ENCODE measurements around the gene PTPRG. TPM values are rescaled to one million over a fixed set of nuclear protein-coding genes. Genes with fewer than 3 reads are reported as not detected.
A peak's percentile ranks its signal among the peaks of the same experiment; 100 is the strongest.

PTPRG gene
- total and polyA plus RNA-seq, 2 of the 13 experiments (the other 11 are each of a cell fraction or from before 2014, with no cell fraction given) = 8.0 to 25.3 TPM

- BruUV-seq (replicated peaks) = no TSS peak
- Histone ChIP-seq H4K20me1 (ENCODE audit: insufficient read depth, low read length) (no peaks in the 10 kb centered on the region; the same call in 1 of the 2 replicates), H3K9me3 (ENCODE audit: low read length) (no peaks in the 10 kb centered on the region), H3K27ac (ENCODE audit: extremely low read length, insufficient read depth, low read length) (no peak overlapping the region), H3K9ac (ENCODE audit: insufficient read depth, low read depth, low read length) (no peak overlapping the region), H3K79me2 (ENCODE audit: insufficient read depth, low read length) (no peaks in the 10 kb centered on the region), H3K4me1 (ENCODE audit: insufficient read depth, low read length) (no peaks in the 10 kb centered on the region), H2AFZ (ENCODE audit: low read length) (no peak overlapping the region), H3K4me3 (replicated peaks in 1 of 3; ENCODE audit: insufficient read depth in 1 of 3, low read depth in 2 of 3, low read length in 3 of 3) (no peak overlapping the region), H3K36me3 (replicated peaks in 1 of 2; ENCODE audit: control insufficient read depth in 1 of 2, insufficient read depth in 2 of 2, low read length in 2 of 2) (no peaks in the 10 kb centered on the region), H3K27me3 (ENCODE audit: control insufficient read depth in 1 of 2, insufficient read depth in 2 of 2, low read length in 2 of 2) (no peaks in the 10 kb centered on the region), H3K4me2 (ENCODE audit: low read depth, low read length) (no peak overlapping the region)
- FAIRE-seq (no peak), DNase-seq (ENCODE audit: low spot score) (no peak), ATAC-seq (no peak)
- ChIA-PET CTCF (ENCODE audit: low intra/inter-chr PET ratio, low total read pairs) (no interaction called here), POLR2A (no interaction called here)
- in situ Hi-C loops (cut with HindIII; ENCODE audit: extremely low pct_ligation_motif_present, low pct_unique_long_range_greater_than_20kb) (no loop called here), intact Hi-C loops (cut with micrococcal nuclease; ENCODE audit: unreplicated experiment) (no loop called here)
- no peak for TF ChIP-seq ZMYM3 (CRISPR knock-in tag; IDR thresholded peaks at IDR 0.05)
- TF ChIP-seq ZNF768 (CRISPR knock-in tag; IDR thresholded peaks at IDR 0.05) = peak; percentile 45; the same call in 1 of the 2 replicates
- WGBS (ENCODE audit: low lambda C conversion rate) = 99% methylated on average over 6 of the region's 6 CpGs
Observed at GRCh38 chr3:61932499-61932898, 371.1 kb downstream of the PTPRG start.

GRCh38 chr3:61933798-61934504 lies 372.6 kb downstream of the PTPRG start:
- POLR2A ChIA-PET = no interaction called here
- 95% methylated on average over 5 of the region's 5 CpGs for WGBS (ENCODE audit: low lambda C conversion rate)
- no peaks in the 10 kb centered on the region for H3K36me3 ChIP-seq (replicated peaks in 1 of 2; ENCODE audit: control insufficient read depth in 1 of 2, insufficient read depth in 2 of 2, low read length in 2 of 2)
- CTCF ChIA-PET (ENCODE audit: low intra/inter-chr PET ratio, low total read pairs) = no interaction called here
- H3K27me3 ChIP-seq (ENCODE audit: control insufficient read depth in 1 of 2, insufficient read depth in 2 of 2, low read length in 2 of 2) = no peaks in the 10 kb centered on the region
- H3K9me3 ChIP-seq (ENCODE audit: low read length) = no peaks in the 10 kb centered on the region
- TF ChIP-seq MAFF (IDR thresholded peaks at IDR 0.05; ENCODE audit: low read depth, low read length) (peak; percentile 3; the same call in 1 of the 2 replicates), MAFK (conservative IDR thresholded peaks at IDR 0.05 in 1 of 2, IDR thresholded peaks at IDR 0.05 in 1 of 2; ENCODE audit: low read length in 2 of 2) (peak in 1 of 2 experiments; percentile 21; a peak in 1 of 4 replicates), ATF3 (CRISPR knock-in tag; IDR thresholded peaks at IDR 0.05) (no peak)
- no TSS peak for BruUV-seq (replicated peaks)
- DNase-seq (ENCODE audit: low spot score) (no peak), ATAC-seq (no peak), FAIRE-seq (no peak)
- no peaks in the 10 kb centered on the region; the same call in 1 of the 2 replicates for H4K20me1 ChIP-seq (ENCODE audit: insufficient read depth, low read length)
- no peak overlapping the region for H3K4me2 ChIP-seq (ENCODE audit: low read depth, low read length)
- no peaks in the 10 kb centered on the region for H3K79me2 ChIP-seq (ENCODE audit: insufficient read depth, low read length)
- in situ Hi-C loops (cut with HindIII; ENCODE audit: extremely low pct_ligation_motif_present, low pct_unique_long_range_greater_than_20kb) (no loop called here), intact Hi-C loops (cut with micrococcal nuclease; ENCODE audit: unreplicated experiment) (no loop called here)
- no peak overlapping the region for H3K27ac ChIP-seq (ENCODE audit: extremely low read length, insufficient read depth, low read length)
- no peak overlapping the region for H3K9ac ChIP-seq (ENCODE audit: insufficient read depth, low read depth, low read length)
- no peak overlapping the region for H2AFZ ChIP-seq (ENCODE audit: low read length)
- H3K4me1 ChIP-seq (ENCODE audit: insufficient read depth, low read length) = no peaks in the 10 kb centered on the region
- no peak overlapping the region for H3K4me3 ChIP-seq (replicated peaks in 1 of 3; ENCODE audit: insufficient read depth in 1 of 3, low read depth in 2 of 3, low read length in 3 of 3)

All from HepG2 (cell line).